B cell (primary cell): ENCODE data around the gene CACTIN. TPM values are rescaled to one million over a fixed set of nuclear protein-coding genes. Genes with fewer than 3 reads are reported as not detected.

ENCODE experiments used
- ATAC-seq: fragments of 200-7000 bp; cut with Tn5 transposase; one replicate; pipeline ENCODE4 v1.10.0; 2021; ENCODE audit warnings: low read depth, mild to moderate bottlenecking, moderate number of reproducible peaks, moderate library complexity
- CTCF ChIA-PET: fragments of 350-600 bp; sonication (Branson Sonifier 250); formaldehyde crosslinking; loops from one replicate; lab custom pipeline; 2021; ENCODE audit warnings: antibody characterized with exemption, inconsistent platforms; lab: Charles Lee
- POLR2A ChIA-PET: fragments of 350-600 bp; sonication (Branson Sonifier 250); formaldehyde crosslinking; loops from one replicate; lab custom pipeline; 2021; ENCODE audit warnings: antibody characterized with exemption; lab: Charles Lee
- DNase-seq: peaks from one replicate; pipeline ENCODE4 v3.0.0; 2013
- H2AFZ ChIP-seq: 2 replicates; pipeline ENCODE4 v1.6.1; 2012; ENCODE audit warnings: mild to moderate bottlenecking, low read depth, low read length; ENCODE audit not compliant: insufficient read depth, poor library complexity, severe bottlenecking
- H3K27ac ChIP-seq, 2 donors: 1 replicate in 1 of 2; 2 replicates in 1 of 2; pipeline ENCODE4 v1.5.1; 2012 to 2013; ENCODE audit warnings: low read length in 2 of 2, mild to moderate bottlenecking in 2 of 2, moderate library complexity in 1 of 2
- H3K27me3 ChIP-seq, 4 experiments: fragments of 200-600 bp in 1 of 4; sonication (generic) in 1 of 4; replicated peaks in 1 of 4; 1 replicate in 2 of 4; 2 replicates in 2 of 4; pipeline versions ENCODE4 v1.6.1 to v1.7.0; 2013 to 2016; ENCODE audit warnings: low read length in 3 of 4, mild to moderate bottlenecking in 2 of 4, mixed read lengths in 1 of 4, moderate library complexity in 1 of 4; ENCODE audit not compliant: insufficient read depth in 4 of 4, control insufficient read depth in 3 of 4; ENCODE audit errors: control extremely low read depth in 1 of 4
- H3K36me3 ChIP-seq, 2 experiments: replicated peaks in 1 of 2; 1 replicate in 1 of 2; 2 replicates in 1 of 2; pipeline versions ENCODE4 v1.6.1 to v1.7.1; 2013; ENCODE audit warnings: low read length in 1 of 2; ENCODE audit not compliant: insufficient read depth in 2 of 2, control insufficient read depth in 1 of 2; ENCODE audit errors: control extremely low read depth in 1 of 2, extremely low read depth in 1 of 2
- H3K4me1 ChIP-seq, 2 donors: fragments of 200-600 bp in 1 of 2; sonication (generic) in 1 of 2; 1 replicate in 1 of 2; 2 replicates in 1 of 2; pipeline versions ENCODE4 v1.5.1 to v1.6.1; 2013 to 2017; ENCODE audit warnings: low read length in 2 of 2; ENCODE audit not compliant: control insufficient read depth in 2 of 2, insufficient read depth in 2 of 2
- H3K4me2 ChIP-seq: replicated peaks from 2 replicates; pipeline ENCODE3; 2012; ENCODE audit warnings: mild to moderate bottlenecking, low read depth, low read length; ENCODE audit not compliant: poor library complexity, severe bottlenecking
- H3K4me3 ChIP-seq, 5 experiments: fragments of 200-600 bp in 1 of 5; sonication (generic) in 1 of 5; 1 replicate in 3 of 5; 2 replicates in 2 of 5; pipeline versions ENCODE4 v1.5.1 to v1.7.0; 2011 to 2016; ENCODE audit warnings: low read length in 4 of 5, mild to moderate bottlenecking in 4 of 5, low read depth in 2 of 5, control low read depth in 1 of 5, moderate library complexity in 1 of 5; ENCODE audit not compliant: insufficient read depth in 1 of 5; ENCODE audit errors: control extremely low read depth in 1 of 5, extremely low read depth in 1 of 5
- H3K79me2 ChIP-seq: fragments of 200-600 bp; sonication (generic); one replicate; pipeline ENCODE4 v1.6.0; 2016; ENCODE audit warnings: low read length; ENCODE audit not compliant: control insufficient read depth, insufficient read depth
- H3K9ac ChIP-seq: fragments of 200-600 bp; sonication (generic); 2 replicates; pipeline ENCODE4 v1.6.1; 2017; ENCODE audit warnings: mild to moderate bottlenecking, low read length, moderate library complexity
- H3K9me3 ChIP-seq, 3 donors: one replicate each; pipeline versions ENCODE4 v1.6.1 to v1.7.1; 2013; ENCODE audit warnings: low read length in 2 of 3; ENCODE audit not compliant: control insufficient read depth in 2 of 3, insufficient read depth in 1 of 3; ENCODE audit errors: control extremely low read depth in 1 of 3
- H4K20me1 ChIP-seq: 2 replicates; pipeline ENCODE4 v1.6.0; 2012; ENCODE audit warnings: mild to moderate bottlenecking, low read length; ENCODE audit not compliant: insufficient read depth, control insufficient read depth, poor library complexity, severe bottlenecking
- H3K27ac Mint-ChIP-seq: one replicate; pipeline ENCODE4 v1.8.0; 2021; ENCODE audit warnings: mixed read lengths
- H3K27me3 Mint-ChIP-seq: one replicate; pipeline ENCODE4 v1.8.0; 2021; ENCODE audit warnings: mixed read lengths
- H3K4me1 Mint-ChIP-seq: one replicate; pipeline ENCODE4 v1.8.0; 2021; ENCODE audit warnings: mixed read lengths
- H3K4me3 Mint-ChIP-seq: one replicate; pipeline ENCODE4 v1.8.0; 2021; ENCODE audit warnings: mixed read lengths
- H3K9me3 Mint-ChIP-seq: one replicate; pipeline ENCODE4 v1.8.0; 2022; ENCODE audit warnings: mixed read lengths; ENCODE audit not compliant: insufficient read depth
- CTCF ChIP-seq: fragments of 200-600 bp; IDR thresholded peaks from one replicate; pipeline ENCODE4 v1.8.0; 2022; ENCODE audit warnings: antibody characterized with exemption, mild to moderate bottlenecking
- EZH2 ChIP-seq: IDR thresholded peaks from 2 replicates; pipeline ENCODE4 v1.6.1; 2012; ENCODE audit warnings: borderline replicate concordance, low read depth, mild to moderate bottlenecking, moderate library complexity, low read length; ENCODE audit not compliant: insufficient read depth, poor library complexity, severe bottlenecking
- WGBS: methylation state at CpG from one replicate; pipeline ENCODE4 v1.1.5; 2013; ENCODE audit warnings: missing lambda C conversion rate; ENCODE audit not compliant: insufficient coverage; 5-methylcytosine and 5-hydroxymethylcytosine counted together
- intact Hi-C: fragments of 100-400 bp; cut with micrococcal nuclease; formaldehyde crosslinking; loops from one replicate; pipeline ENCODE4 v1.10.0; 2022
- polyA plus RNA-seq: library from polyadenylated mRNA; depleted of rRNA; stranded (reverse); fragments of >200 nt; gene quantifications from 2 replicates; pipeline ENCODE4 v1.2.3, GENCODE V29; 2012
- total RNA-seq, 2 donors: library from RNA; stranded (reverse); fragments of 120-200 nt in 1 of 2; gene quantifications; 1 replicate in 1 of 2; 2 replicates in 1 of 2; pipeline versions ENCODE4 v1.2.3 to v1.2.4, GENCODE V29; 2013 to 2022

The CACTIN gene
- total and polyA plus RNA-seq, 2 donors (not counting 1 experiment from before 2014, with no cell fraction given), result 40.6 to 41.8 TPM

- DNase-seq, result no peak
- WGBS, result 91% methylated on average over 32 of the region's 34 CpGs
Measured at GRCh38 chr19:3661284-3662238, 35.0 kb upstream of the CACTIN start.

More at GRCh38 chr19:3661284-3662238, 35.0 kb upstream of the CACTIN start:
- H3K9me3 ChIP-seq, result peaks cover 0 to 20% (median 3%) of the 10 kb centered on the region in 3 donors
- ChIA-PET POLR2A (interaction anchor here (0.6 kb wide), 2 partner anchors 11 to 67 kb away, joined by 3 read pairs; no protein-coding TSS in a partner anchor), CTCF (interaction anchor here (1.0 to 1.3 kb wide), 7 partner anchors 27 to 45 kb away, joined by 3 to 5 read pairs (median 4); partner anchors contain the start of gene PIP5K1C)
- Mint-ChIP-seq H3K4me3 (no peak overlapping the region), H3K9me3 (no peaks in the 10 kb centered on the region), H3K4me1 (peaks cover 31% of the 10 kb centered on the region), H3K27me3 (no peaks in the 10 kb centered on the region), H3K27ac (no peak overlapping the region)
- H3K27me3 ChIP-seq, result no peaks in the 10 kb centered on the region
- no peak overlapping the region for H2AFZ ChIP-seq
- H4K20me1 ChIP-seq, result peaks cover 7% of the 10 kb centered on the region
- H3K27ac ChIP-seq, result no peak overlapping the region
- H3K79me2 ChIP-seq, result peaks cover 24% of the 10 kb centered on the region
- no peak overlapping the region for H3K9ac ChIP-seq
- no peak overlapping the region for H3K4me3 ChIP-seq
- intact Hi-C loops, result no loop called here
- ATAC-seq, result no peak
- peaks cover 17 to 23% of the 10 kb centered on the region in 2 donors for H3K4me1 ChIP-seq
- H3K36me3 ChIP-seq, result peaks cover 0 to 18% of the 10 kb centered on the region in 2 experiments
- H3K4me2 ChIP-seq, result no peak overlapping the region
- TF ChIP-seq EZH2, result no peak
- no peak for TF ChIP-seq CTCF
